GM12892 (cell line): ENCODE results near the gene CYP20A1.

ENCODE experiments used
- POLR2A ChIP-seq: IDR thresholded peaks from 2 replicates; pipeline ENCODE4 v1.6.1; 2011; ENCODE audit warnings: low read depth, low read length, control low read depth
- POLR2AphosphoS5 ChIP-seq: IDR thresholded peaks from 2 replicates; pipeline ENCODE4 v1.6.1; 2011; ENCODE audit warnings: low read depth, low read length, control low read depth
- TAF1 ChIP-seq: IDR thresholded peaks from 2 replicates; pipeline ENCODE4 v1.6.1; 2011; ENCODE audit warnings: low read depth, mild to moderate bottlenecking, control low read depth, low read length, borderline replicate concordance

GRCh38 chr2:203201426-203201825 is 37.4 kb upstream of the CYP20A1 start:
- TF ChIP-seq POLR2A, result no peak
- TF ChIP-seq TAF1, result no peak
- TF ChIP-seq POLR2AphosphoS5, result no peak
